Measurements from ENCODE around the gene ARSB.

Gene ARSB

DNA sequence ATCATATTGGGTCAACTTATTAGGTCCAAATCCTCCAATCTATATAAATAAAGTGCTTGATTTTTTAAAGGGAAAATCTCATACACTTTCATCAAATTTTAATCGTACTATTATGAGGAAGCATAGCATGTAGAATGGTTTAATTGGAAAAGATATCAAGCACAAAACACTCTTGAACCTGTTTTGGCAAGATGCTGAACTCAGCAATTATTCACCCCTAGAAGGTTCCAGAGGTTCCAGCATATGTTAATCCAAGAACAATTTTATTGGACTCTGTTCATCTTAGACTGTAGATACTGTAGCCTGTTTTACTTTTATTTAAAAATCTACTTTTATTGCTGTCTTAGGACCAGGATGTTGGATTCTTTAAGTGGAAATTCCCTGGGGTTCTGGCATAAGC is 244.1 kb downstream of the ARSB start:
- Histone ChIP-seq H3K79me2 (ENCODE audit: low read length) (no peaks in the 10 kb centered on the region), H3K9me2 (replicated peaks; ENCODE audit: insufficient read depth, low read length) (no peaks in the 10 kb centered on the region), H3K4me1 (ENCODE audit: low read length) (no peaks in the 10 kb centered on the region), H3K4me3 (ENCODE audit: low read length) (no peak overlapping the region), H2AFZ (ENCODE audit: low read length) (no peak overlapping the region), H3K27ac (ENCODE audit: low read length) (no peak overlapping the region), H3K4me2 (ENCODE audit: low read depth, low read length) (no peak overlapping the region), H3K9ac (ENCODE audit: low read length) (no peak overlapping the region), H4K20me1 (ENCODE audit: insufficient read depth, low read length) (no peaks in the 10 kb centered on the region), H3F3A (ENCODE audit: insufficient read depth, low read length) (no peaks in the 10 kb centered on the region), H3K36me3 (replicated peaks; ENCODE audit: insufficient read depth, low read length) (no peaks in the 10 kb centered on the region), H3K27me3 (replicated peaks; ENCODE audit: insufficient read depth, low read length) (no peaks in the 10 kb centered on the region), H3K9me3 (replicated peaks; ENCODE audit: insufficient read depth, low read length) (no peaks in the 10 kb centered on the region)
- no peak for DNase-seq
- TF ChIP-seq, protein P1, sequence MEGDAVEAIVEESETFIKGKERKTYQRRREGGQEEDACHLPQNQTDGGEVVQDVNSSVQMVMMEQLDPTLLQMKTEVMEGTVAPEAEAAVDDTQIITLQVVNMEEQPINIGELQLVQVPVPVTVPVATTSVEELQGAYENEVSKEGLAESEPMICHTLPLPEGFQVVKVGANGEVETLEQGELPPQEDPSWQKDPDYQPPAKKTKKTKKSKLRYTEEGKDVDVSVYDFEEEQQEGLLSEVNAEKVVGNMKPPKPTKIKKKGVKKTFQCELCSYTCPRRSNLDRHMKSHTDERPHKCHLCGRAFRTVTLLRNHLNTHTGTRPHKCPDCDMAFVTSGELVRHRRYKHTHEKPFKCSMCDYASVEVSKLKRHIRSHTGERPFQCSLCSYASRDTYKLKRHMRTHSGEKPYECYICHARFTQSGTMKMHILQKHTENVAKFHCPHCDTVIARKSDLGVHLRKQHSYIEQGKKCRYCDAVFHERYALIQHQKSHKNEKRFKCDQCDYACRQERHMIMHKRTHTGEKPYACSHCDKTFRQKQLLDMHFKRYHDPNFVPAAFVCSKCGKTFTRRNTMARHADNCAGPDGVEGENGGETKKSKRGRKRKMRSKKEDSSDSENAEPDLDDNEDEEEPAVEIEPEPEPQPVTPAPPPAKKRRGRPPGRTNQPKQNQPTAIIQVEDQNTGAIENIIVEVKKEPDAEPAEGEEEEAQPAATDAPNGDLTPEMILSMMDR (IDR thresholded peaks at IDR 0.05; ENCODE audit: low read length): no peak
- TF ChIP-seq EZH2phosphoT487 (IDR thresholded peaks at IDR 0.05; ENCODE audit: low read length) (no peak), EZH2 (optimal IDR thresholded peaks at IDR 0.05; ENCODE audit: low read depth, low read length) (no peak)

DNA sequence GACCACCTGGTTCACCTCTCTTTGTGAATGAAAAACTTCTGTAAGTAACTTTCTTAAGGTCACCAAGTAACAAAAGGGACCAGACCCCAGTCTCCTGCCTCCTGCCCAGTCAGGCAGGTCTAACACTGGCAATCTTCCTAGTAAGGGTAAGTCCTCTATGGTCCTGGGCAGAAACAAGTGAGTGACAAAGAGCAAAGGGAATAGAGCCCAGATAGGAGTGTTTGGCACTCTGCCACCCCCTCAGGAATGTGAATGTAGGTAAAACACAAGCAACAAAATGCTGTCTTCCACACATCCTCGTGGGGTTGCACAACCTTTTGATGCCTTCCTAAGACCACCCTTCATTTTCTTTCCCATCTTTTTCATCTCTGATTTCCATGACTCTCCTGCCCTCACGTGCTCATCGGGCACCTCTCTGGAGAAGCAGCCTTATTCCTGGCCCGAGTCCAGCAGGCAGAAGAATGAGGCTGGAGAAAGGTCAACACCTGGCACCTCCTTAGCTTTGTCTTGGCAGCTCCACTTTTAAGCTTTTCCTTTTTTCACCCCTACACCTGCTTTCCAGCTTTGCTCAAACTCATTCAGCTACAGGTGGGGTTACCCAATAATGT is 246.3 kb downstream of the ARSB start:
- no peaks in the 10 kb centered on the region for H3K36me3 ChIP-seq (replicated peaks; ENCODE audit: insufficient read depth, low read length)
- no peak overlapping the region for H3K4me3 ChIP-seq (ENCODE audit: low read length)
- no peaks in the 10 kb centered on the region for H3F3A ChIP-seq (ENCODE audit: insufficient read depth, low read length)
- H3K79me2 ChIP-seq (ENCODE audit: low read length): no peaks in the 10 kb centered on the region
- no peaks in the 10 kb centered on the region for H4K20me1 ChIP-seq (ENCODE audit: insufficient read depth, low read length)
- H2AFZ ChIP-seq (ENCODE audit: low read length): no peak overlapping the region
- H3K9me2 ChIP-seq (replicated peaks; ENCODE audit: insufficient read depth, low read length): no peaks in the 10 kb centered on the region
- H3K27me3 ChIP-seq (replicated peaks; ENCODE audit: insufficient read depth, low read length): no peaks in the 10 kb centered on the region
- no peak for DNase-seq
- no peak overlapping the region for H3K9ac ChIP-seq (ENCODE audit: low read length)
- TF ChIP-seq EZH2phosphoT487 (IDR thresholded peaks at IDR 0.05; ENCODE audit: low read length) (no peak), EZH2 (optimal IDR thresholded peaks at IDR 0.05; ENCODE audit: low read depth, low read length) (no peak)
- TF ChIP-seq, protein P1 (IDR thresholded peaks at IDR 0.05; ENCODE audit: low read length): no peak
- no peaks in the 10 kb centered on the region for H3K4me1 ChIP-seq (ENCODE audit: low read length)
- no peak overlapping the region for H3K4me2 ChIP-seq (ENCODE audit: low read depth, low read length)
- no peaks in the 10 kb centered on the region for H3K9me3 ChIP-seq (replicated peaks; ENCODE audit: insufficient read depth, low read length)
- no peak overlapping the region for H3K27ac ChIP-seq (ENCODE audit: low read length)

DNA sequence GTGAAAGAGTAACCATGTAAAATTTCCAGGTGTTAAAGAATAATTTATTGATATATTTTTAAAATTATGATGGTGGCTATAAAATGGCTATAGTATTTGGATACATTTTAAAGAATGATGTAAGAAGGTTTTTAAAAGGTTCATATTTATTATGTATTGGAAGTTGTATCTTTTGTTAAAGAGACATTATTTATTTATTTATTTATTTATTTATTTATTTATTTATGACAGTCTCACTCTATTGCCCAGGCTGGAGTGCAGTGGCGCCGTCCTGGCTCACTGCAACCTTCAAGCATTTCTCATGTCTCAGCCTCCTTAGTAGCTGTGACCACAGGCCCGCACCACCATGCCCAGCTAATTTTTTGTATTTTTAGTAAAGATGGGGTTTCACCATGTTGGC is 247.0 kb downstream of the ARSB start:
- H3K27ac ChIP-seq (ENCODE audit: low read length): no peak overlapping the region

More for the DNA sequence above, 247.0 kb downstream of the ARSB start:
- DNase-seq: no peak
- no peaks in the 10 kb centered on the region for H3K79me2 ChIP-seq (ENCODE audit: low read length)
- no peak overlapping the region for H2AFZ ChIP-seq (ENCODE audit: low read length)
- H3K4me2 ChIP-seq (ENCODE audit: low read depth, low read length): no peak overlapping the region
- no peaks in the 10 kb centered on the region for H3K27me3 ChIP-seq (replicated peaks; ENCODE audit: insufficient read depth, low read length)
- no peak for TF ChIP-seq EZH2 (optimal IDR thresholded peaks at IDR 0.05; ENCODE audit: low read depth, low read length)
- TF ChIP-seq, protein P1 (IDR thresholded peaks at IDR 0.05; ENCODE audit: low read length): no peak
- no peak for TF ChIP-seq EZH2phosphoT487 (IDR thresholded peaks at IDR 0.05; ENCODE audit: low read length)
- H3K9me3 ChIP-seq (replicated peaks; ENCODE audit: insufficient read depth, low read length): no peaks in the 10 kb centered on the region
- H3K9me2 ChIP-seq (replicated peaks; ENCODE audit: insufficient read depth, low read length): no peaks in the 10 kb centered on the region
- H3K4me3 ChIP-seq (ENCODE audit: low read length): no peak overlapping the region
- no peaks in the 10 kb centered on the region for H3F3A ChIP-seq (ENCODE audit: insufficient read depth, low read length)
- no peaks in the 10 kb centered on the region for H3K36me3 ChIP-seq (replicated peaks; ENCODE audit: insufficient read depth, low read length)
- no peaks in the 10 kb centered on the region for H3K4me1 ChIP-seq (ENCODE audit: low read length)
- no peaks in the 10 kb centered on the region for H4K20me1 ChIP-seq (ENCODE audit: insufficient read depth, low read length)
- no peak overlapping the region for H3K9ac ChIP-seq (ENCODE audit: low read length)
